CD4-positive, alpha-beta T cell treated with Interferon alpha-2 for 1 hour (primary cell): Measurements from ENCODE around the gene TMEM233.
"Not testable (repeated sequence)": the region's sequence is repeated elsewhere in the genome, so short reads cannot be mapped to it uniquely, and the experiment has no call there.

ENCODE experiments used
- DNase-seq, 2 donors: peaks; one replicate each; pipeline ENCODE4 v3.0.0-alpha.2; 2020 to 2022

The TMEM233 gene

GRCh38 chr12:119613319-119613936 is 19.9 kb downstream of the TMEM233 start:
- DNase-seq = no peak

- DNase-seq = no peak
Observed at GRCh38 chr12:119614705-119615104, 21.1 kb downstream of the TMEM233 start.

DNA sequence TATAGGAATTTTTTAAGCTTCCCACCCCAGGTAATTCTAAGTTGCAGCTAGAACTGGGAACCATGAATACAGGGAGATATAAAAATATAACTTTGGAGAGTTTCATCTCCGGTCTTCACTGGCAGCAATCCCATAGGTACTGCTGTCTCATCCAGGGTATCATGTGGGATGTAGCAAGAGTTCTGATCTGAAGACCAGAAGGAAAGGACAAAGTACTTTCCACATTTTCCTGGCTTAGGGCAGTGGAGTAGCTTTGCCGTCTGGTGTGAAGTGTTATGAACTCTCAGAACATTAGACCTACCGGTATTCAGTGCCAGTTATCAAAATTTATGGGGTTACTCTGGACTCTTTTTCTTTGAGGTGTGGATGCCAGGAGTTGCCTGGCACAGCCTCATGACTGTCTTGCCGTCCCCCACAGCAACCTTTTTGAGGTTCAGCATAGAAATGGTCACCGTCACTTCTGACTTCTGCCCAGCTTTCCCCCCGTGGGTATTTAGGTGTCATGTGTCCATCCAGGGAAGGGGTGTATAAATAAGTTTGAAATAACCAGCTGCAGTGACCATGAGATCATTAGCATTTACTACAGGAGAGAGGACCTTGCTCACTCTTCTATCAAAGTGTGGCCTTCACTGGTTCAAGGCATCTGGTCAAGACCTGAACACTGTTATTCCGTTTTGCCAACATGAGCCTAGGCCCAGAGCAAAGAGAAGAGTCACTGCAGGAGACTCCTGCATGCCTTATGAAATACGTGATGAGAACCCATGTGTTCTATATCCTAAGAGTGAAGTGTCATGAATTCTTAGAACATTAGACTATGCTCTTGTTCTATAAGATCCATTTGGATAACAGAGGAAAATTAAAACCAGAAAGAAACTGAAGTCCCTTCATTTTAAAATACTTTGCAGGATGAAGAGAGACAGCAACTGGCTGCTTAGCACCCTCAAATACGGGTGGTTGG is 22.2 kb downstream of the TMEM233 start:
- no peak for DNase-seq

- not testable (repeated sequence) for DNase-seq
Observed at GRCh38 chr12:119618328-119618896, 24.8 kb downstream of the TMEM233 start.

- DNase-seq = no peak
Observed at GRCh38 chr12:119620490-119620889, 26.9 kb downstream of the TMEM233 start.

- no peak for DNase-seq
Observed at GRCh38 chr12:119621878-119622277, 28.3 kb downstream of the TMEM233 start.

- DNase-seq = no peak
Observed at GRCh38 chr12:119624966-119625365, 31.4 kb downstream of the TMEM233 start.

- DNase-seq = no peak
Observed at GRCh38 chr12:119627019-119627643, 33.6 kb downstream of the TMEM233 start.

- no peak for DNase-seq
Observed at GRCh38 chr12:119627686-119628085, 34.1 kb downstream of the TMEM233 start.

DNA sequence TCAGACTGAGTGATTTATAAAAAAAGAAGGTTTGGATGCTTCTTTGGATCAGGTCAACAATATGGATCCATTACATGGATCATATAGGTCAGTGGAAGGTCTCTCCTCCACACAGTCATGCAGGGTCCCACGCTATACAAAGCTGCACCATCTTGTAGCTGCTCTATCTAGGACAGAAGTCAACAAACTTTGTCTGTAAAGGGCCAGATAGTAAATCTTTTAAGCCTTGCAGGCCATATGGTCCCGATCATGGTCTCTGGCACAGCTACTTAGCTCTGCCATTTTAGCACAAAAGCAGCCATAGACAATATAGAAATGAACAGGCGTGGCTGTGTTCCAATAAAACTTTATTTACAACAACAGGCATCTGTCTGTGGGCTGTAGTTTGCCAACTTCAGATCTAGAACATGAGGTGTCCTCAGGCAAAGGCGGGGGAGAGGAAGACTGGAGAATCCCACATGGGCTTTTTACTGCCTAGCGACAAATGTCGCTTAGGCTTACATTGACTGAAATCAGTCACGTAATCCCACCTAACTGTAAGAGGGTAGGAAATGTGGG is 36.7 kb downstream of the TMEM233 start:
- no peak for DNase-seq

- no peak for DNase-seq
Observed at GRCh38 chr12:119630962-119631550, 37.5 kb downstream of the TMEM233 start.

DNA sequence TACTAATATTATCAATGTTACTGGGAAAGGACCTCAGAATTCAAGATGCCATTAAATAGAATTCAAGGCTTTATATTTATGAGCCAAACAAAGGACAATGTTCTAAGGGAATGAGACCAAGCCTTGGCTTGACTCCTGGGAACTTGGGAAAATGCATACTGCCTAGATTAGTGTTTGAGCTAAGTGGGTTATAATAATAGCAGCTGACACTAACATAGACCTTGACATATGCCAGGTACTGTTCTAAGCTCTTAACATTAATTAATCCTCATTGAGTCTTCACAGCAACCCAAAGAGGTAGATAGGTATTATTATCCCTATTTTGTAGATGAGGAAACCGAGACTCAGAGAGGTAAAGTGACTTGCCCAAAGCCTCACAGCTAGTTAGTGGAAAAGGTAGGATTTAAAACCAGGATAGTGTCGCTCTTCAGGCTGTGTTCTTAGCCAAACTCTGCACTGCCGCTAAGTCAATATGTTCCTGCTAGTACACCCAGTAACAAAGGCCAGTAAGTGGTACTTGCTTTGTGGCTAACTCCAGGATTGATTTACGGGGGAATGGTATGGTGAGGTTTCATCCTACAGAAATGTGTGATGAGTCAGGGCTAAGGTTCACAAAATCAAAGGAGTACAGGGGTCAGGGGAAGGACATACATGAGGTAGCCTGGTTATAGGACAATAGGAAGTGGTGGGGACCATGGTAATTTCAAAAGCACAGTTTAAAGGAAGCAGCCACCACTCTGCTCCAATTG is 38.5 kb downstream of the TMEM233 start:
- no peak for DNase-seq

DNA sequence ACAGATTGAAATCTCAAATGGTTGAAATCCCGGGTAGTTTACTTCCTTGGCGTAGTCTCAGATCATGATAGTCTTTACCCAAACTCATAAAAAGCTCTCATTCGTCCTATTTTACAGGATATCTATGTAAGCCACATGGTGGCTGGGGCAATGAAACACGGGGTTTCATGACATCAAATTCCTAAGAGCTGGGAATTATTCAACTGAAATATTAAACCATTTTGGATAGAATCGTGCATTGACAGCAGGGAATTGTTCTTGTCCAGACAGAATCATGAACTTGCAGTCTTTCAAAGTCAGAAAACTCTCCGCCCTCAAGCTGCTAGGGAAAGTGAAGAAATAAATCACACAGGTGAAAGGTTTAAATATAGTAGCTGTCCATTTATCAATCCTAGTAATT is 41.2 kb downstream of the TMEM233 start:
- no peak for DNase-seq

- no peak for DNase-seq
Observed at GRCh38 chr12:119642986-119643385, 49.4 kb downstream of the TMEM233 start.

GRCh38 chr12:119644930-119645329 is 51.4 kb downstream of the TMEM233 start:
- DNase-seq = no peak

GRCh38 chr12:119645535-119646059 is 52.0 kb downstream of the TMEM233 start:
- DNase-seq = no peak

- DNase-seq = peak in 1 of 2 donors; percentile 34
Observed at GRCh38 chr12:119649202-119649808, 55.7 kb downstream of the TMEM233 start.

- DNase-seq = no peak
Observed at GRCh38 chr12:119652665-119653064, 59.1 kb downstream of the TMEM233 start.

GRCh38 chr12:119657001-119657400 is 63.4 kb downstream of the TMEM233 start:
- not testable (repeated sequence) for DNase-seq

DNA sequence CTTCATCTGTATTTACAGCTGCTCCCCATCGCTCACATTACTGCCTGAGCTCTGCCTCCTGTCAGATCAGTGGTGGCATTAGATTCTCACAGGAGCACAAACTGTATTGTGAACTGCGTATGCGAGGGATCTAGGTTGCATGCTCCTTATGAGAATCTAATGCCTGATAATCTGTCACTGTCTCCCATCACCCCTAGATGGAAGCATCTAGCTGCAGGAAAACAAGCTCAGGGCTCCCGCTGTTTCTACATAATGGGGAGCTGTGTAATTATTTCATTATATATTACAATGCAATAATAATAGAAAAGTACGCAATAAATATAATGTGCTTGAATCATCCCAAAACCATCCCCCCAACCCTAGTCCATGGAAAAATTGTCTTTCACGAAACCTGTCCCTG is 64.6 kb downstream of the TMEM233 start:
- not testable (repeated sequence) for DNase-seq

GRCh38 chr12:119659289-119659897 is 65.8 kb downstream of the TMEM233 start:
- peak; percentile 14 to 67 for DNase-seq
